Measurements from ENCODE around the gene PCSK5.

- TF ChIP-seq, protein P1, sequence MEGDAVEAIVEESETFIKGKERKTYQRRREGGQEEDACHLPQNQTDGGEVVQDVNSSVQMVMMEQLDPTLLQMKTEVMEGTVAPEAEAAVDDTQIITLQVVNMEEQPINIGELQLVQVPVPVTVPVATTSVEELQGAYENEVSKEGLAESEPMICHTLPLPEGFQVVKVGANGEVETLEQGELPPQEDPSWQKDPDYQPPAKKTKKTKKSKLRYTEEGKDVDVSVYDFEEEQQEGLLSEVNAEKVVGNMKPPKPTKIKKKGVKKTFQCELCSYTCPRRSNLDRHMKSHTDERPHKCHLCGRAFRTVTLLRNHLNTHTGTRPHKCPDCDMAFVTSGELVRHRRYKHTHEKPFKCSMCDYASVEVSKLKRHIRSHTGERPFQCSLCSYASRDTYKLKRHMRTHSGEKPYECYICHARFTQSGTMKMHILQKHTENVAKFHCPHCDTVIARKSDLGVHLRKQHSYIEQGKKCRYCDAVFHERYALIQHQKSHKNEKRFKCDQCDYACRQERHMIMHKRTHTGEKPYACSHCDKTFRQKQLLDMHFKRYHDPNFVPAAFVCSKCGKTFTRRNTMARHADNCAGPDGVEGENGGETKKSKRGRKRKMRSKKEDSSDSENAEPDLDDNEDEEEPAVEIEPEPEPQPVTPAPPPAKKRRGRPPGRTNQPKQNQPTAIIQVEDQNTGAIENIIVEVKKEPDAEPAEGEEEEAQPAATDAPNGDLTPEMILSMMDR (IDR thresholded peaks at IDR 0.05) = peak in 5 of 7 experiments; percentile 54 to 91 (median 60)
- TF ChIP-seq POLR2A (IDR thresholded peaks at IDR 0.05) (no peak), POLR2AphosphoS5 (IDR thresholded peaks at IDR 0.05) (peak in 2 of 3 donors; percentile 37 to 71)
Measured at GRCh38 chr9:76403352-76403751, 512.9 kb downstream of the PCSK5 start.

All from stomach (tissue), 4 donors.